H9 (cell line): ENCODE data around the gene CDADC1. TPM values are rescaled to one million over a fixed set of nuclear protein-coding genes. Genes with fewer than 3 reads are reported as not detected.
A peak's percentile ranks its signal among the peaks of the same experiment; 100 is the strongest.

Experiments
- DNase-seq: peaks from one replicate; pipeline ENCODE4 v3.0.0-alpha.2; 2017
- H2AFZ ChIP-seq: one replicate; pipeline ENCODE4 v1.6.1; 2013; ENCODE audit warnings: mild to moderate bottlenecking, low read length, control low read depth, moderate library complexity
- H2AK5ac ChIP-seq: 2 replicates; pipeline ENCODE4 v1.6.1; 2013; ENCODE audit warnings: low read length, control low read depth, mixed read lengths; ENCODE audit not compliant: insufficient read length
- H2BK120ac ChIP-seq: one replicate; pipeline ENCODE4 v1.6.1; 2013; ENCODE audit warnings: low read depth, mild to moderate bottlenecking, low read length, control low read depth, inconsistent platforms; ENCODE audit not compliant: poor library complexity, severe bottlenecking
- H2BK12ac ChIP-seq: 2 replicates; pipeline ENCODE4 v1.6.1; 2013; ENCODE audit warnings: low read length, control low read depth, mixed read lengths, low read depth; ENCODE audit not compliant: insufficient read length
- H2BK15ac ChIP-seq: 2 replicates; pipeline ENCODE4 v1.6.1; 2013; ENCODE audit warnings: low read depth, low read length, control low read depth
- H2BK20ac ChIP-seq: one replicate; pipeline ENCODE4 v1.6.1; 2013; ENCODE audit warnings: low read depth, mild to moderate bottlenecking, low read length, control low read depth, inconsistent platforms; ENCODE audit not compliant: poor library complexity, severe bottlenecking
- H2BK5ac ChIP-seq: 2 replicates; pipeline ENCODE4 v1.6.1; 2013; ENCODE audit warnings: low read length, control low read depth, mixed read lengths; ENCODE audit not compliant: insufficient read length
- H3K14ac ChIP-seq: 2 replicates; pipeline ENCODE4 v1.6.1; 2013; ENCODE audit warnings: low read length, control low read depth; ENCODE audit not compliant: insufficient read depth
- H3K18ac ChIP-seq: 2 replicates; pipeline ENCODE4 v1.6.1; 2013; ENCODE audit warnings: low read depth, mild to moderate bottlenecking, mixed read lengths, low read length, control low read depth; ENCODE audit not compliant: insufficient read length
- H3K23ac ChIP-seq: 2 replicates; pipeline ENCODE4 v1.6.1; 2013; ENCODE audit warnings: low read length, control low read depth, mixed read lengths, low read depth; ENCODE audit not compliant: insufficient read length
- H3K23me2 ChIP-seq: 2 replicates; pipeline ENCODE4 v1.6.1; 2013; ENCODE audit warnings: low read depth, mild to moderate bottlenecking, mixed read lengths, low read length, control low read depth; ENCODE audit not compliant: insufficient read length, poor library complexity, severe bottlenecking
- H3K27ac ChIP-seq: 2 replicates; pipeline ENCODE4 v1.5.1; 2013; ENCODE audit warnings: low read length, control low read depth, mixed read lengths, low read depth; ENCODE audit not compliant: insufficient read length
- H3K27me3 ChIP-seq: 2 replicates; pipeline ENCODE4 v1.6.1; 2013; ENCODE audit warnings: low read length, control low read depth, inconsistent platforms; ENCODE audit not compliant: insufficient read depth
- H3K4ac ChIP-seq: 2 replicates; pipeline ENCODE4 v1.6.1; 2013; ENCODE audit warnings: low read depth, mild to moderate bottlenecking, control low read depth, inconsistent platforms, low read length, moderate library complexity
- H3K4me1 ChIP-seq: 2 replicates; pipeline ENCODE4 v1.6.1; 2013; ENCODE audit warnings: low read length, control low read depth, inconsistent platforms; ENCODE audit not compliant: insufficient read depth
- H3K4me2 ChIP-seq: 2 replicates; pipeline ENCODE4 v1.6.1; 2013; ENCODE audit warnings: low read length, control low read depth, mixed read lengths; ENCODE audit not compliant: insufficient read length, insufficient read depth
- H3K56ac ChIP-seq: 2 replicates; pipeline ENCODE4 v1.6.1; 2013; ENCODE audit warnings: low read depth, mild to moderate bottlenecking, mixed read lengths, low read length, control low read depth; ENCODE audit not compliant: insufficient read length
- H3K79me1 ChIP-seq: 2 replicates; pipeline ENCODE4 v1.6.1; 2013; ENCODE audit warnings: low read depth, mild to moderate bottlenecking, moderate library complexity, low read length, control low read depth, inconsistent platforms; ENCODE audit not compliant: insufficient read depth, poor library complexity, severe bottlenecking
- H3K79me2 ChIP-seq: 2 replicates; pipeline ENCODE4 v1.6.1; 2013; ENCODE audit warnings: low read length, control low read depth, inconsistent platforms; ENCODE audit not compliant: insufficient read depth
- H3K9ac ChIP-seq: 2 replicates; pipeline ENCODE4 v1.6.1; 2013; ENCODE audit warnings: low read length, control low read depth, mixed read lengths; ENCODE audit not compliant: insufficient read length; ENCODE audit errors: extremely low read depth
- H3K9me3 ChIP-seq: one replicate; pipeline ENCODE4 v1.6.1; 2013; ENCODE audit warnings: low read depth, low read length, inconsistent platforms; ENCODE audit not compliant: control insufficient read depth
- H3T11ph ChIP-seq: one replicate; pipeline ENCODE4 v1.6.1; 2013; ENCODE audit warnings: mild to moderate bottlenecking, low read length, control low read depth, inconsistent platforms
- H4K20me1 ChIP-seq: one replicate; pipeline ENCODE4 v1.6.1; 2013; ENCODE audit not compliant: control insufficient read depth, insufficient read length, insufficient read depth
- H4K5ac ChIP-seq: 2 replicates; pipeline ENCODE4 v1.6.1; 2013; ENCODE audit warnings: low read depth, mild to moderate bottlenecking, mixed read lengths, low read length, control low read depth; ENCODE audit not compliant: insufficient read length
- H4K8ac ChIP-seq: replicated peaks from 2 replicates; pipeline ENCODE4 v1.6.1; 2013; ENCODE audit warnings: low read length, control low read depth, mixed read lengths, low read depth; ENCODE audit not compliant: insufficient read length
- H4K91ac ChIP-seq: 2 replicates; pipeline ENCODE4 v1.6.1; 2013; ENCODE audit warnings: low read depth, mild to moderate bottlenecking, moderate library complexity, mixed read lengths, low read length, control low read depth; ENCODE audit not compliant: insufficient read length
- H3K27ac Mint-ChIP-seq, 3 experiments: 2 replicates in 2 of 3; 3 replicates in 1 of 3; pipeline ENCODE4 v1.8.0; 2020 to 2021; ENCODE audit warnings: mixed read lengths in 3 of 3, mild to moderate bottlenecking in 1 of 3, moderate library complexity in 1 of 3
- H3K27me3 Mint-ChIP-seq: 2 replicates; pipeline ENCODE4 v1.8.0; 2021; ENCODE audit warnings: low read depth, mild to moderate bottlenecking, moderate library complexity, mixed read lengths
- H3K36me3 Mint-ChIP-seq, 3 experiments: 2 replicates in 2 of 3; 3 replicates in 1 of 3; pipeline ENCODE4 v1.8.0; 2020 to 2021; ENCODE audit warnings: low read depth in 3 of 3, mixed read lengths in 3 of 3; ENCODE audit not compliant: insufficient read depth in 1 of 3
- H3K4me1 Mint-ChIP-seq, 2 experiments: 2 replicates each; pipeline ENCODE4 v1.8.0; 2020; ENCODE audit warnings: mixed read lengths in 2 of 2
- H3K4me3 Mint-ChIP-seq, 2 experiments: 2 replicates in 1 of 2; 3 replicates in 1 of 2; pipeline ENCODE4 v1.8.0; 2020 to 2021; ENCODE audit warnings: mild to moderate bottlenecking in 2 of 2, mixed read lengths in 2 of 2, moderate library complexity in 1 of 2
- H3K9me3 Mint-ChIP-seq, 2 experiments: 2 replicates in 1 of 2; 3 replicates in 1 of 2; pipeline ENCODE4 v1.8.0; 2020; ENCODE audit warnings: mild to moderate bottlenecking in 2 of 2, mixed read lengths in 2 of 2, moderate library complexity in 1 of 2
- WGBS: extraction: QIAGEN DNeasy Blood & Tissue Kit; methylation state at CpG from one replicate; pipeline ENCODE4 v1.1.7; 2013; ENCODE audit warnings: missing lambda C conversion rate, low lambda C conversion rate, mixed read lengths; ENCODE audit not compliant: insufficient read length; ENCODE audit errors: extremely low coverage; 5-methylcytosine and 5-hydroxymethylcytosine counted together
- total RNA-seq: library from RNA; stranded (reverse); gene quantifications from 2 replicates; pipeline ENCODE4 v1.2.1, GENCODE V29; 2021
- TF ChIP-seq, protein P1 (sequence below): fragments of 200-600 bp; sonication (generic); conservative IDR thresholded peaks from 3 replicates; pipeline ENCODE4 v1.8.0; 2021; ENCODE audit warnings: antibody characterized with exemption, mild to moderate bottlenecking

The CDADC1 gene
- total RNA-seq, 1 experiment from 2014 or later, result 4.9 TPM

DNA sequence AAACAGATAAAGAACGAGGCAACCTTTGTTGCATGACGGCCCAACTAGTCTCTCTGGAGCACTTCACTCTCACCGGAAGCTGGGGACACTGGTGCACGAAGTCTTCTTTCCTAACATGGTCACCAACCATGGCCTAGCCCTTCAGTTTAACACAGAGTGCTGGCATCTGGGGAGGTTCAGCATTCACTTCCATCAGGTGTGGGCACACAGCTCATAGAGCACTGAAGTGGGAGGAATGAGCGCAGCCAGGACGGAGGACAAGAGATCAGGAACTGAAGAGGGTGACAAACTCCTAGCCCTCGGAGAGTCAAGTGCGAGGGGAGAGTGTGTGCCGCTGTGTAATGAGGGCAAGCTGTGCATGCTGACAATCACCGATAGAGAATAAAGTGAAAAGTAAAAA, 92.4 kb downstream of the CDADC1 start:
- Histone ChIP-seq H3K14ac (no peak overlapping the region), H3T11ph (no peak overlapping the region), H2BK5ac (no peak overlapping the region), H4K5ac (no peak overlapping the region), H2BK15ac (no peak overlapping the region), H3K9ac (no peak overlapping the region), H3K23ac (no peak overlapping the region), H3K9me3 (no peaks in the 10 kb centered on the region), H2AFZ (no peak overlapping the region), H2AK5ac (no peak overlapping the region), H3K23me2 (no peaks in the 10 kb centered on the region), H2BK120ac (no peak overlapping the region), H3K27ac (no peak overlapping the region), H3K4ac (no peak overlapping the region), H3K27me3 (no peaks in the 10 kb centered on the region), H4K20me1 (no peaks in the 10 kb centered on the region), H3K4me1 (no peaks in the 10 kb centered on the region), H3K56ac (no peak overlapping the region), H4K91ac (no peak overlapping the region), H2BK20ac (no peak overlapping the region), H3K79me1 (no peaks in the 10 kb centered on the region), H3K18ac (no peak overlapping the region), H3K4me2 (no peak overlapping the region), H4K8ac (no peak overlapping the region), H2BK12ac (no peak overlapping the region), H3K79me2 (no peaks in the 10 kb centered on the region)
- Mint-ChIP-seq H3K4me3 (no peak overlapping the region), H3K9me3 (no peaks in the 10 kb centered on the region), H3K36me3 (no peaks in the 10 kb centered on the region), H3K27me3 (no peaks in the 10 kb centered on the region), H3K27ac (peak overlapping the region in 1 of 3 experiments; percentile 4; a peak in 1 of 7 replicates), H3K4me1 (peaks cover 4 to 6% of the 10 kb centered on the region in 2 experiments; a peak in 3 of 4 replicates)
- DNase-seq, result no peak
- TF ChIP-seq, protein P1, sequence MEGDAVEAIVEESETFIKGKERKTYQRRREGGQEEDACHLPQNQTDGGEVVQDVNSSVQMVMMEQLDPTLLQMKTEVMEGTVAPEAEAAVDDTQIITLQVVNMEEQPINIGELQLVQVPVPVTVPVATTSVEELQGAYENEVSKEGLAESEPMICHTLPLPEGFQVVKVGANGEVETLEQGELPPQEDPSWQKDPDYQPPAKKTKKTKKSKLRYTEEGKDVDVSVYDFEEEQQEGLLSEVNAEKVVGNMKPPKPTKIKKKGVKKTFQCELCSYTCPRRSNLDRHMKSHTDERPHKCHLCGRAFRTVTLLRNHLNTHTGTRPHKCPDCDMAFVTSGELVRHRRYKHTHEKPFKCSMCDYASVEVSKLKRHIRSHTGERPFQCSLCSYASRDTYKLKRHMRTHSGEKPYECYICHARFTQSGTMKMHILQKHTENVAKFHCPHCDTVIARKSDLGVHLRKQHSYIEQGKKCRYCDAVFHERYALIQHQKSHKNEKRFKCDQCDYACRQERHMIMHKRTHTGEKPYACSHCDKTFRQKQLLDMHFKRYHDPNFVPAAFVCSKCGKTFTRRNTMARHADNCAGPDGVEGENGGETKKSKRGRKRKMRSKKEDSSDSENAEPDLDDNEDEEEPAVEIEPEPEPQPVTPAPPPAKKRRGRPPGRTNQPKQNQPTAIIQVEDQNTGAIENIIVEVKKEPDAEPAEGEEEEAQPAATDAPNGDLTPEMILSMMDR, result no peak
- WGBS, result no CpG with 5 or more reads among the region's 10 CpGs
